Suprapubic skin (tissue), 4 donors: ENCODE measurements around the gene MAS1L. TPM values are rescaled to one million over a fixed set of nuclear protein-coding genes. Genes with fewer than 3 reads are reported as not detected.

ENCODE experiments used
- DNase-seq, 2 donors: peaks; one replicate each; pipeline ENCODE4 v3.0.0-alpha.2; 2019; ENCODE audit warnings: low spot score in 2 of 2
- H3K27ac ChIP-seq: fragments of 200-600 bp; sonication (generic); one replicate; pipeline ENCODE4 v1.5.1; 2019
- H3K27me3 ChIP-seq: fragments of 200-600 bp; sonication (generic); one replicate; pipeline ENCODE4 v1.5.1; 2019
- H3K36me3 ChIP-seq: fragments of 200-600 bp; sonication (generic); one replicate; pipeline ENCODE4 v1.5.1; 2019
- H3K4me1 ChIP-seq: fragments of 200-600 bp; sonication (generic); one replicate; pipeline ENCODE4 v1.5.1; 2019
- H3K4me3 ChIP-seq: fragments of 200-600 bp; sonication (generic); one replicate; pipeline ENCODE4 v1.5.1; 2019; ENCODE audit warnings: mild to moderate bottlenecking
- H3K9me3 ChIP-seq: fragments of 200-600 bp; sonication (generic); one replicate; pipeline ENCODE4 v1.5.1; 2019
- CTCF ChIP-seq, 2 donors: fragments of 200-600 bp in 1 of 2; fragments of 450-650 bp in 1 of 2; sonication (generic) in 1 of 2; IDR thresholded peaks; one replicate each; pipeline ENCODE4 v1.5.1; 2016 to 2019; ENCODE audit warnings: antibody characterized with exemption in 2 of 2, mild to moderate bottlenecking in 1 of 2, moderate library complexity in 1 of 2
- EP300 ChIP-seq: sonication (generic); formaldehyde crosslinking; IDR thresholded peaks from one replicate; pipeline ENCODE4 v1.6.1; 2017; ENCODE audit warnings: antibody characterized with exemption
- POLR2A ChIP-seq, 2 donors: fragments of 450-650 bp; IDR thresholded peaks; one replicate each; pipeline ENCODE4 v1.6.1; 2017; ENCODE audit warnings: antibody characterized with exemption in 2 of 2, mild to moderate bottlenecking in 2 of 2, moderate library complexity in 2 of 2
- POLR2AphosphoS5 ChIP-seq, 3 donors: sonication (generic); formaldehyde crosslinking; IDR thresholded peaks; one replicate each; pipeline ENCODE4 v1.6.1; 2017; ENCODE audit warnings: antibody characterized with exemption in 3 of 3
- WGBS: methylation state at CpG from one replicate; pipeline ENCODE4 v1.1.5; 2018; 5-methylcytosine and 5-hydroxymethylcytosine counted together
- total RNA-seq, 4 donors: library from RNA; depleted of rRNA; stranded (reverse); fragments of >200 nt; gene quantifications; one replicate each; pipeline ENCODE4 v1.1.0, GENCODE V29; 2016

The MAS1L gene
- total RNA-seq, 4 donors from 2014 or later = not detected

GRCh38 chr6:29493261-29493660 is 5.5 kb upstream of the MAS1L start:
- Histone ChIP-seq H3K9me3 (no peaks in the 10 kb centered on the region), H3K27ac (no peak overlapping the region), H3K36me3 (no peaks in the 10 kb centered on the region), H3K4me3 (no peak overlapping the region), H3K27me3 (no peaks in the 10 kb centered on the region), H3K4me1 (no peaks in the 10 kb centered on the region)
- no peak for DNase-seq
- TF ChIP-seq POLR2A (IDR thresholded peaks at IDR 0.05) (no peak), CTCF (IDR thresholded peaks at IDR 0.05) (no peak), POLR2AphosphoS5 (IDR thresholded peaks at IDR 0.05) (no peak), EP300 (no peak)
- 66% methylated on average over 2 of the region's 2 CpGs for WGBS

GRCh38 chr6:29491574-29491973 is 3.8 kb upstream of the MAS1L start:
- Histone ChIP-seq H3K36me3 (no peaks in the 10 kb centered on the region), H3K27ac (no peak overlapping the region), H3K4me1 (no peaks in the 10 kb centered on the region), H3K9me3 (no peaks in the 10 kb centered on the region), H3K4me3 (no peak overlapping the region), H3K27me3 (peaks cover 3% of the 10 kb centered on the region)
- TF ChIP-seq POLR2A (IDR thresholded peaks at IDR 0.05) (no peak), POLR2AphosphoS5 (IDR thresholded peaks at IDR 0.05) (no peak), EP300 (no peak), CTCF (IDR thresholded peaks at IDR 0.05) (no peak)
- 88% methylated on average over 4 of the region's 4 CpGs for WGBS
- no peak for DNase-seq

GRCh38 chr6:29490552-29490951 is 2.8 kb upstream of the MAS1L start:
- Histone ChIP-seq H3K4me3 (no peak overlapping the region), H3K27ac (no peak overlapping the region), H3K27me3 (peaks cover 3% of the 10 kb centered on the region), H3K9me3 (no peaks in the 10 kb centered on the region), H3K4me1 (no peaks in the 10 kb centered on the region), H3K36me3 (no peaks in the 10 kb centered on the region)
- TF ChIP-seq CTCF (IDR thresholded peaks at IDR 0.05) (no peak), POLR2AphosphoS5 (IDR thresholded peaks at IDR 0.05) (no peak), POLR2A (IDR thresholded peaks at IDR 0.05) (no peak), EP300 (no peak)
- DNase-seq = no peak
- WGBS = 82% methylated on average over 2 of the region's 2 CpGs

- Histone ChIP-seq H3K4me1 (no peaks in the 10 kb centered on the region), H3K36me3 (no peaks in the 10 kb centered on the region), H3K27ac (no peak overlapping the region), H3K9me3 (no peaks in the 10 kb centered on the region), H3K27me3 (peaks cover 3% of the 10 kb centered on the region), H3K4me3 (no peak overlapping the region)
- WGBS = 83% methylated on average over 3 of the region's 3 CpGs
- TF ChIP-seq EP300 (no peak), POLR2AphosphoS5 (IDR thresholded peaks at IDR 0.05) (no peak), POLR2A (IDR thresholded peaks at IDR 0.05) (no peak), CTCF (IDR thresholded peaks at IDR 0.05) (no peak)
- no peak for DNase-seq
Measured at GRCh38 chr6:29490055-29490454, 2.3 kb upstream of the MAS1L start.

- WGBS = 91% methylated on average over 8 of the region's 8 CpGs
- no peak for TF ChIP-seq POLR2A (IDR thresholded peaks at IDR 0.05)
- TF ChIP-seq CTCF (IDR thresholded peaks at IDR 0.05) = no peak
- H3K4me3 ChIP-seq = no peak overlapping the region
- H3K36me3 ChIP-seq = no peaks in the 10 kb centered on the region
- H3K4me1 ChIP-seq = no peaks in the 10 kb centered on the region
- no peak for DNase-seq
- peaks cover 3% of the 10 kb centered on the region for H3K27me3 ChIP-seq
- no peak overlapping the region for H3K27ac ChIP-seq
- H3K9me3 ChIP-seq = no peaks in the 10 kb centered on the region
Measured at GRCh38 chr6:29489286-29489685, 1.5 kb upstream of the MAS1L start.
